ENCODE data around the gene CD160.
"Not testable (repeated sequence)": the region's sequence is repeated elsewhere in the genome, so short reads cannot be mapped to it uniquely, and the experiment has no call there.

Gene CD160

DNA sequence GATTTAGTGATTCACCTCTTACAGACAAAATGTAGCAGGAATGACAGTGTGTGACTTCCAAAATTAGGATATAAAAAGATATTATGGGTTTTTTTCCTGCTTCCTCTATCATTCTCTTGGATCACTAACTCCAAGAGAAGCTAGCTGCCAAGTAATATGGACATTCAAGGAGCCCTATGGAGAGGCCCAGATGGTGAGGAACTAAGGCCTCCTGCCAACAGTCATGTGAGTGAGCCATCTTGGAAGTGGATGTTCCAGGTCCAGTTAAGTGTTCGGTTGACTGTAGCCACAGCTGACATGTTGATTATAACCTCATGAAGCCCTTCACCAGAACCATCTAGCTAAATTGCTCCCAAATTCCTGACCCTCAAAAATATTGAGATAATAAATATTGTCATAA, 38.8 kb downstream of the CD160 start:
- DNase-seq (ENCODE audit: low read depth in 1 of 2, low spot score in 1 of 2), result no peak

DNA sequence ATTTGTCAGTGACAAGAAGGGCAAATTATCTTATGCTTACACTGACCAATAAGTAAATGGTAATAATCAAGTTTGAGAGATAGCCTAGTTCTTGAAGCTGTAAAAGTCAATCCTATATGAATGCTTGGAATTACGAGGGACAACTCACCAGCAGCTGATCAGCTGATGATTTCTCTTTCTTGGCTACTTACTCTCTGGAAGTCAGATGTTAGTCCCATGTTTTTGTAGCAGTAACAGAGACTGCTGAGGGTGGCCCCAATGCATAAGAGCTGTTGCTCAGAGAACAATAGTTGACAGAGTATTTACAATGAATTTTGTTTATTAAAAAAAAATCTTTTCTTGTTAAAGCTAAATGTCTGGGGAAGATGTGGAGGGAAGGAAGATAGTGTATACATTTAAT, 39.3 kb downstream of the CD160 start:
- DNase-seq (ENCODE audit: low read depth in 1 of 2, low spot score in 1 of 2), result no peak

DNA sequence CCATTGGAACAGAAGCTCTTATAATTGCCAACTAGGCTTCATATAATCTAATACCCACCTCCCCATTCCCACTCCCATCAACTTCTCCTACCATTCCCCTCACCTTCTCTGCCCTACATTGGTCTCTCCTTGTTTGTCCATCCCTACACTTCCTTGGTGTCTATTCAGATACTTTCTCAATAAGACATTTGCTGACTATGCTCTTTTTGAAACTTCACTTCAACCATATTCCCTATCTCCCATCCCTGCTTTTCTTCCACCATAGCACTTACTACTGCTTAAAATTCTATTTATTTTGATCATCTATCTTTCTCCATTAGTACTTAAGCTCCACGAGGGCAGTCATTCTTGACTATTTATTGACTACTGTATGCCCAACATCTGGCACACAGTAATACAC, 40.4 kb downstream of the CD160 start:
- no peak for DNase-seq (ENCODE audit: low read depth in 1 of 2, low spot score in 1 of 2)

DNA sequence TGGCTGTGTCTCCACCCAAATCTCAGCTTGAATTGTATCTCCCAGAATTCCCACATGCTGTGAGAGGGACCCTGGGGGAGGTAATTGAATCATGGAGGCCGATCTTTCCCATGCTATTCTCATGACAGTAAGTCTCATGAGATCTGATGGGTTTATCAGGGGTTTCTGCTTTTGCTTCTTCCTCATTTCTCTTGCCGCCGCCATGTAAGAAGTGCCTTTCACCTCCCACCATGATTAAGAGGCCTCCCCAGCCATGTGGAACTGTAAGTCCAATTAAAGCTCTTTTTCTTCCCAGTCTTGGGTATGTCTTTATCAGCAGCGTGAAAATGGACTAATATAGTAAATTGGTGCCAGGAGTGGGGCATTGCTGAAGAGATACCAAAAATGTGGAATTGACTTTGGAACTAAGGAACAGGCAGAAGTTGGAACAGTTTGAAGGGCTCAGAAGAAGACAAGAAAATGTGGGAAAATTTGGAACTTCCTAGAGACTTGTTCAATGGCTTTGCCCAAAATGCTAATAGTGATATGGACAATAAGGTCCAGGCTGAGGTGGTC, 41.2 kb downstream of the CD160 start:
- DNase-seq (ENCODE audit: low read depth in 1 of 2, low spot score in 1 of 2), result not testable (repeated sequence)

- DNase-seq (ENCODE audit: low read depth in 1 of 2, low spot score in 1 of 2), result not testable (repeated sequence)
These were observed 42.2 kb downstream of the CD160 start for GRCh38 chr1:145761498-145761897.

DNA sequence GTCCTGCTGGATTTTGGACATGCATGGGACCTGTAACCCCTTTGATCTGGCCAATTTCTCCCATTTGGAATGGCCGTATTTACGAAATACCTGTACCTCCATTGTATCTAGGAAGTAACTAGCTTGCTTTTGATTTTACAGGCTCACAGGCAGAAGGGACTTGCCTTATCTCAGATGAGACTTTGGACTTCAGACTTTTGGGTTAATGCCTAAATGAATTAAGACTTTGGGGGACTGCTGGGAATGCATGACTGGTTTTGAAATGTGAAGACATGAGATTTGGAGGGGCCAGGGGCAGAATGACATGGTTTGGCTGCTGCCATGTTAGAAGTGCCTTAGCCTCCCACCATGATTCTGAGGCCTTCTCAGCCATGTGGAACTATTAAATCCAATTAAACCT, 42.7 kb downstream of the CD160 start:
- not testable (repeated sequence) for DNase-seq (ENCODE audit: low read depth in 1 of 2, low spot score in 1 of 2)

- not testable (repeated sequence) for DNase-seq (ENCODE audit: low read depth in 1 of 2, low spot score in 1 of 2)
These were observed 45.1 kb downstream of the CD160 start for GRCh38 chr1:145764231-145764940.

DNA sequence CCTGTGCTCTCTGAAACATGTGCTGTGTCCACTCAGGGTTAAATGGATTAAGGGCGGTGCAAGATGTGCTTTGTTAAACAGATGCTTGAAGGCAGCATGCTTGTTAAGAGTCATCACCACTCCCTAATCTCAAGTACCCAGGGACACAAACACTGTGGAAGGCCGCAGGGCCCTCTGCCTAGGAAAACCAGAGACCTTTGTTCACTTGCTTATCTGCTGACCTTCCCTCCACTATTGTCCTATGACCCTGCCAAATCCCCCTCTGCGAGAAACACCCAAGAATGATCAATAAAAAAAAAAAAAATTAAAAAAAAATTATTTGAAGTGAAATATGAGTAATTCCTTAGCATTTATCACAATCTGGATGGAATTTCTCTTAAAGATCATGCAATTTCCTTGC, 45.8 kb downstream of the CD160 start:
- not testable (repeated sequence) for DNase-seq (ENCODE audit: low read depth in 1 of 2, low spot score in 1 of 2)

DNA sequence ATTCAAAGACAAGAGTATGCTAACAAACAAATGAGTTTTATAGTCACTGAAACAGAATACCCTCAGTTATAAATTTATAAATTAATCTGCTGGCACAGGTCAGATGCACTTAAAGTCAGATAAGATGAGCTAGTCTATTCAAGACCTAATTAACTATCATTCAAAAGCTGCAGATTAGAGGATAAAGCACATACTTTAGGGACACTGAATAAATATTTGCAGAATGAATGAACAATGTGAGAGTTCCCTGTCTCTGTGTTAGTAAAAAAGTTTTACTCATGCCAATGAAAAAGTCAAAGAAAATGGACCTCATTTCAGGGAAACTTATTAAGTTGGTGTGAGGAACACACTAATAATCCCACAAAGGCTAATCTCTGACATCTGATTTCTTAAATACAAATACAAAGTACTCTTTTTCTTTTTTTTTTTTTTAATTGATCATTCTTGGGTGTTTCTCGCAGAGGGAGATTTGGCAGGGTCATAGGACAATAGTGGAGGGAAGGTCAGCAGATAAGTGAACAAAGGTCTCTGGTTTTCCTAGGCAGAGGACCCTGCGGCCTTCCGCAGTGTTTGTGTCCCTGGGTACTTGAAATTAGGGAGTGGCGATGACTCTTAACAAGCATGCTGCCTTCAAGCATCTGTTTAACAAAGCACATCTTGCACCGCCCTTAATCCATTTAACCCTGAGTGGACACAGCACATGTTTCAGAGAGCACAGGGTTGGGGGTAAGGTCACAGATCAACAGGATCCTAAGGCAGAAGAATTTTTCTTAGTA, 46.5 kb downstream of the CD160 start:
- not testable (repeated sequence) for DNase-seq (ENCODE audit: low read depth in 1 of 2, low spot score in 1 of 2)

GRCh38 chr1:145766926-145767325, 47.6 kb downstream of the CD160 start:
- DNase-seq (ENCODE audit: low read depth in 1 of 2, low spot score in 1 of 2), result not testable (repeated sequence)

- DNase-seq (ENCODE audit: low read depth in 1 of 2, low spot score in 1 of 2), result not testable (repeated sequence)
These were observed 48.7 kb downstream of the CD160 start for GRCh38 chr1:145768004-145768403.

DNA sequence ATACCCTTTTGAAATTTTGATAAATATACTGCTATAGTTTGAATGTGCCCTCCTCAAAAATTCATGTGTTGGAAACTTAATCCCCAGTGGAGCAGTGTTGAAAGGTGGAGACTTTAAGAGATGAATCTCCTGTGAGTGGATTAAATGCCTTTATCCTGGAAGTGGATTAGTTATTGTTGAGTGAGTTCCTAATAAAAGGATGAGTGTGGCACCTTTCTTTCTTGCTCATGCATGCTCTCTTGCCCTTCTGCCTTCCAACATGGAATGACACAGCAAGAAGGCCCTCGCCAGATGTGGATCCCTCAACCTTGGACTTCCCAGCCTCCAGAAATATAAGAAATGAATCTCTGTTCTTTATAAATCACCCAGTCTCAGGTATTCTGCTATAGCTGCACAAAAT, 51.8 kb downstream of the CD160 start:
- no peak for DNase-seq (ENCODE audit: low read depth in 1 of 2, low spot score in 1 of 2)

GRCh38 chr1:145773423-145773822, 54.1 kb downstream of the CD160 start:
- DNase-seq (ENCODE audit: low read depth in 1 of 2, low spot score in 1 of 2), result no peak

- DNase-seq (ENCODE audit: low read depth in 1 of 2, low spot score in 1 of 2), result no peak
These were observed 58.3 kb downstream of the CD160 start for GRCh38 chr1:145777357-145778145.

GRCh38 chr1:145778146-145778540, 58.8 kb downstream of the CD160 start:
- DNase-seq (ENCODE audit: low read depth in 1 of 2, low spot score in 1 of 2), result no peak

- no peak for DNase-seq (ENCODE audit: low read depth in 1 of 2, low spot score in 1 of 2)
These were observed 63.2 kb downstream of the CD160 start for GRCh38 chr1:145782272-145783099.

- no peak for DNase-seq (ENCODE audit: low read depth in 1 of 2, low spot score in 1 of 2)
These were observed 65.1 kb downstream of the CD160 start for GRCh38 chr1:145784409-145784808.

GRCh38 chr1:145785547-145785946, 66.2 kb downstream of the CD160 start:
- DNase-seq (ENCODE audit: low read depth in 1 of 2, low spot score in 1 of 2), result no peak

DNA sequence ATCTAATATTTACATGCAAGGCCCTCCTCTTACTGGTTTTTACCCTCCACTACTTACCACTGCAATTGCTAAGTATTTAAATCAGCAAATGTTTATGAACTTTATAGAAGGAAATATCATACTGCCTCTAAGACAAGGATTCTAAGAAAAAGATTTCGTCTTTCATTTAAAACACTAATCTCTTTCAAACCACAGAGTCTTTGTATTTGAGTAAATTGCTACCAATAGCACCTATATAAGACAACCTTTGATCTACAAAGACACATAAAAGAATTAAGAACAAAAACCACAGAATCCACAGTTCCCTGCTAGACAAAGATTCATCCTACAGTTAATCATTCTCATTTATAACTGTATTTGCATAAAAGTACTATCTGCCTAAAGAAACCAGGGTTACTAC, 67.0 kb downstream of the CD160 start:
- no peak for DNase-seq (ENCODE audit: low read depth in 1 of 2, low spot score in 1 of 2)

- no peak for DNase-seq (ENCODE audit: low read depth in 1 of 2, low spot score in 1 of 2)
These were observed 69.3 kb downstream of the CD160 start for GRCh38 chr1:145788580-145788979.
